ENCODE measurements around the gene RPS14. TPM values are rescaled to one million over a fixed set of nuclear protein-coding genes. Genes with fewer than 3 reads are reported as not detected.
A peak's percentile ranks its signal among the peaks of the same experiment; 100 is the strongest.

Gene RPS14
- total RNA-seq, 1 experiment from 2014 or later = 2,031 TPM

DNA sequence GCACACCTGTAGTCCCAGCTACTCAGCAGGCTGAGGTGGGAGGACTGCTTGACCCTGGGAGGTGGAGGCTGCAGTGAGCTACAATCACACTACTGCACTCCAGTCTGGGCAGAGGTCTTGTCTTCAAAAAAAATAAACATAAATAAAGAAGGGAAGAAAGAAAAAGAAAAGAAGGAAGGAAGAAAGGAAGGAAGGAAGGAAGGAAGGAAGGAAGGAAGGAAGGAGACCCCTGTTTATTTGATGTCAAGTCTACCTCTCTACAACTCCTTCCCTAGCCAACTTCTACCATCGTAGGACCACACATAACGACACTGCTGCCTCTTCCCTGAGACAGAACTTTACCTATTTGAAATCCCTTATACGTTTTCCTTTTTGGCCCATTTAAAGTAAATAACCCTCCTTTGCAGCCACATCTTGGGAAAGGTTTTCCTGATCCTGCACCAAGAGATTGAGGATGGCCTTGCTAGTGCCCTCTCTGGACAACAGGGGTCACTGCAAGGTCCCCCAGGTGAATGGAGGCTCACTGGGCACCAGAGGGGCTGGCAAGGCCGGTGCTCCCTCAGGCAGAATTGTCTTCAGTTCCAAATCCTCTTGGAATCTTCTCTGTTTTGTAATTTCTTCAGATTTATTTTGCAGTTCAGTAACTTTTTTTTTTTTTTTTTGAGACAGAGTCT is 10.5 kb downstream of the RPS14 start:
- Histone ChIP-seq H3K9me2 (replicated peaks; ENCODE audit: low read length) (no peaks in the 10 kb centered on the region), H4K20me1 (ENCODE audit: low read length) (peaks cover 12% of the 10 kb centered on the region; the same call in 1 of the 2 replicates), H3F3A (ENCODE audit: low read length, unreplicated experiment) (peaks cover 9% of the 10 kb centered on the region), H3K4me2 (ENCODE audit: low read length) (no peak overlapping the region), H3K36me3 (ENCODE audit: low read depth, low read length) (peaks cover 7% of the 10 kb centered on the region), H2AFZ (ENCODE audit: low read length) (no peak overlapping the region), H3K27ac (ENCODE audit: low read length) (no peak overlapping the region), H3K4me3 (ENCODE audit: low read length) (no peak overlapping the region), H3K4me1 (ENCODE audit: insufficient read depth, low read length) (peaks cover 7% of the 10 kb centered on the region; the same call in 1 of the 2 replicates), H3K27me3 (ENCODE audit: low read length) (no peaks in the 10 kb centered on the region), H3K9ac (ENCODE audit: low read length) (no peak overlapping the region), H3K9me3 (ENCODE audit: low read length) (no peaks in the 10 kb centered on the region), H3K79me2 (ENCODE audit: low read length) (no peaks in the 10 kb centered on the region)
- TF ChIP-seq EZH2phosphoT487 (IDR thresholded peaks at IDR 0.05; ENCODE audit: borderline replicate concordance, low read length) = no peak
- TF ChIP-seq, protein P1, sequence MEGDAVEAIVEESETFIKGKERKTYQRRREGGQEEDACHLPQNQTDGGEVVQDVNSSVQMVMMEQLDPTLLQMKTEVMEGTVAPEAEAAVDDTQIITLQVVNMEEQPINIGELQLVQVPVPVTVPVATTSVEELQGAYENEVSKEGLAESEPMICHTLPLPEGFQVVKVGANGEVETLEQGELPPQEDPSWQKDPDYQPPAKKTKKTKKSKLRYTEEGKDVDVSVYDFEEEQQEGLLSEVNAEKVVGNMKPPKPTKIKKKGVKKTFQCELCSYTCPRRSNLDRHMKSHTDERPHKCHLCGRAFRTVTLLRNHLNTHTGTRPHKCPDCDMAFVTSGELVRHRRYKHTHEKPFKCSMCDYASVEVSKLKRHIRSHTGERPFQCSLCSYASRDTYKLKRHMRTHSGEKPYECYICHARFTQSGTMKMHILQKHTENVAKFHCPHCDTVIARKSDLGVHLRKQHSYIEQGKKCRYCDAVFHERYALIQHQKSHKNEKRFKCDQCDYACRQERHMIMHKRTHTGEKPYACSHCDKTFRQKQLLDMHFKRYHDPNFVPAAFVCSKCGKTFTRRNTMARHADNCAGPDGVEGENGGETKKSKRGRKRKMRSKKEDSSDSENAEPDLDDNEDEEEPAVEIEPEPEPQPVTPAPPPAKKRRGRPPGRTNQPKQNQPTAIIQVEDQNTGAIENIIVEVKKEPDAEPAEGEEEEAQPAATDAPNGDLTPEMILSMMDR (conservative IDR thresholded peaks at IDR 0.05; ENCODE audit: low read depth, low read length) = peak; percentile 64
- ATAC-seq = 0 out of 2 replicates have a peak, but pooled peaks have one; percentile 21
- no TSS peak for BruUV-seq (replicated peaks)
- peak; percentile 41 for DNase-seq
- intact Hi-C loops (cut with micrococcal nuclease) = loop anchor here (5.0 to 10.0 kb wide), 3 partner anchors 177 to 604 kb away; no protein-coding TSS in a partner anchor
- CTCF ChIA-PET = interaction anchor here (0.6 kb wide), 1 partner anchor 19 kb away, joined by 13 read pairs; no protein-coding TSS in a partner anchor
- POLR2A ChIA-PET (ENCODE audit: unreplicated experiment) = no interaction called here

DNA sequence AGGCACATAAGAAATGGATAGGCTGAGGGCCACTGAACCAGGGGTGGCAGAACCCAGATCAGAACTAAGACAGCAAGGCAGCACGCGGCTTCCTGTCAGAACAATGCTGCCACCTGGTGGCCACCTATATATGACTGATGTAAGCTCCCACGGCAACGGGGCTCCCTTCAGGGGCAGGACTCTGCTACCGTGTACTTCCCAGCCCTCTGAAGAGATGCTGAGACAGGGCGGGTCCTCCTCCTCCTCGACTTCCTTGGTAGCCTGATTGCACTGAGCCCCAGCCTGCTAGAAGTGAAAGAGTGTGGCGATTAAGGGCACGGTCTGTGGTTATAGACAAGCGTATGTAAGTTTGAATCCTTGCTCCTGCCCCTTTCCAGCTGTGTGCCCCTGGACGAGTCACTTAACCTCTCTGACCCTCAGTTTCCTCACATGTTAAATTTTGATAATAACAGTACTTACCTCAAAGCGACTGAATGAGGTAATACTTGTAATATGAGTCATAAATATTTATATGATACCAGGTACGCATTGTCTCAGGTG is 13.3 kb downstream of the RPS14 start:
- H3K79me2 ChIP-seq (ENCODE audit: low read length) = no peaks in the 10 kb centered on the region
- DNase-seq = peak; percentile 91
- no peaks in the 10 kb centered on the region for H3K36me3 ChIP-seq (ENCODE audit: low read depth, low read length)
- no peaks in the 10 kb centered on the region for H3K9me2 ChIP-seq (replicated peaks; ENCODE audit: low read length)
- no peaks in the 10 kb centered on the region for H3K27me3 ChIP-seq (ENCODE audit: low read length)
- no peak for TF ChIP-seq EZH2 (IDR thresholded peaks at IDR 0.05; ENCODE audit: low read length, unreplicated experiment)
- TF ChIP-seq, protein P1 (conservative IDR thresholded peaks at IDR 0.05; ENCODE audit: low read depth, low read length) = peak; percentile 94
- peak overlapping the region; percentile 56 for H2AFZ ChIP-seq (ENCODE audit: low read length)
- H3K4me2 ChIP-seq (ENCODE audit: low read length) = peak overlapping the region; percentile 66
- no TSS peak for BruUV-seq (replicated peaks)
- intact Hi-C loops (cut with micrococcal nuclease) = loop anchor here (1.0 to 10.0 kb wide), 6 partner anchors 39 to 601 kb away; partner anchors contain the start of gene TCOF1
- H3K4me3 ChIP-seq (ENCODE audit: low read length) = peak overlapping the region; percentile 16; the same call in 1 of the 2 replicates
- peaks cover 4% of the 10 kb centered on the region for H3F3A ChIP-seq (ENCODE audit: low read length, unreplicated experiment)
- ChIA-PET POLR2A (ENCODE audit: unreplicated experiment) (interaction anchor here (0.6 kb wide), 1 partner anchor 998 kb away, joined by 4 read pairs; no protein-coding TSS in a partner anchor), CTCF (interaction anchor here (0.6 to 1.0 kb wide), 3 partner anchors 35 to 112 kb away, joined by 3 read pairs; no protein-coding TSS in a partner anchor)
- peaks cover 7% of the 10 kb centered on the region; the same call in 1 of the 2 replicates for H3K4me1 ChIP-seq (ENCODE audit: insufficient read depth, low read length)
- no peaks in the 10 kb centered on the region for H4K20me1 ChIP-seq (ENCODE audit: low read length)
- no peak overlapping the region for H3K27ac ChIP-seq (ENCODE audit: low read length)
- H3K9ac ChIP-seq (ENCODE audit: low read length) = no peak overlapping the region
- no peaks in the 10 kb centered on the region for H3K9me3 ChIP-seq (ENCODE audit: low read length)
- peak; percentile 92 for ATAC-seq

Measured in PC-3 (cell line).